Vagina (tissue), 2 donors: Measurements from ENCODE around the gene DDI2.

Experiments used
- CTCF ChIP-seq, 3 experiments: fragments of 450-650 bp in 2 of 3; fragments of 200-600 bp in 1 of 3; sonication (generic) in 1 of 3; IDR thresholded peaks; one replicate each; pipeline ENCODE4 v1.5.1; 2017 to 2019; ENCODE audit warnings: antibody characterized with exemption in 3 of 3, mild to moderate bottlenecking in 2 of 3, moderate library complexity in 2 of 3
- POLR2A ChIP-seq, 2 donors: fragments of 450-650 bp; IDR thresholded peaks; one replicate each; pipeline ENCODE4 v1.6.1; 2017; ENCODE audit warnings: antibody characterized with exemption in 2 of 2, mild to moderate bottlenecking in 2 of 2, moderate library complexity in 2 of 2

- TF ChIP-seq CTCF (IDR thresholded peaks at IDR 0.05) (no peak), POLR2A (IDR thresholded peaks at IDR 0.05) (no peak)
Measured at GRCh38 chr1:15570861-15571260, 46.4 kb upstream of the DDI2 start.
